Kidney glomerular epithelial cell (primary cell): Measurements from ENCODE around the gene UQCRQ.

Source experiments
- DNase-seq: peaks from one replicate; lab custom pipeline; 2025; lab: John Stamatoyannopoulos, UW

The UQCRQ gene

DNA sequence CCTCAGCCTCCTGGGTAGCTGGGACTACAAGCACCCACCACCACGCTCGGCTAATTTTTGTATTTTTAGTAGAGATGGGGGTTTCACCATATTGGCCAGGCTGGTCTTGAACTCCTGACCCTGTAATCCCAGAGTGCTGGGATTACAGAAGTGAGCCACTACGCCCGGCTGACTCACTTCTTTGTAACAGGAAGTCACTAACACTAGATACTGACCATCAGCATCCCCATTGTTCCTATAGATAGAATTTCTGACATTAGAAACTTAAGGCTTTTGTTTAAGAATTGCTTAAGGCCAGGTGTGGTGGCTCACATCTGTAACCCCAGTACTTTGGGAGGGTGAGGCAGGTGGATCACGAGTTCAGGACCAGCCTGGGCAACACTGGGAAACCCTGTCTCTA lies 49.2 kb downstream of the UQCRQ start:
- no peak for DNase-seq

DNA sequence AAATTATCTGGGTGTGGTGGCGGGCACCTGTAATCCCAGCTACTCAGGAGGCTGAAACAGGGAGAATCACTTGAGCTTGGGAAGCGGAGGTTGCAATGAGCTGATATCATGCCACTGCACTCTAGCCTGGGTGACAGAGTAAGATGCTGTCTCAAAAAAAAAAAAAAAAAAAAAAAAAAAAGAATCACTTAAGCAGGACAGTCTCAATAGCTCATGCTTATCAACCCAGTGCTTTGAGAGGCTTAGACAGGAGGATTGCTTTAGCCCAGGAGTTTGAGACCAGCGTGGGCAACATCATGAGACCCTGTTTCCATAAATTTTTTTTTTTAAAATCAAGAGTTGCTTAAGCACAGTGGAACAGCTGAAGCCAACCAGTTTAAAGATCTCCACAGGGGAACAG lies 49.6 kb downstream of the UQCRQ start:
- DNase-seq: no peak
